GM12878 (cell line): ENCODE data around the gene CACNG3. TPM values are rescaled to one million over a fixed set of nuclear protein-coding genes. Genes with fewer than 3 reads are reported as not detected.

Experiments used
- ATAC-seq: fragments of 200-7000 bp; cut with Tn5 transposase; 3 replicates; pipeline ENCODE4 v1.9.1; 2020; ENCODE audit warnings: mild to moderate bottlenecking, moderate library complexity
- BruUV-seq: library from RNA; stranded (reverse); fragments of 400-500 nt; replicated peaks from 2 replicates; lab custom pipeline; 2021; lab: Mats Ljungman, UMichigan
- CTCF ChIA-PET: fragments of 300-600 bp; sonication (Branson Sonifier 250); formaldehyde crosslinking; extraction: SDS; loops from one replicate; lab custom pipeline; 2021; ENCODE audit warnings: inconsistent platforms; lab: Yijun Ruan, JAX
- POLR2A ChIA-PET: fragments of 350-600 bp; formaldehyde crosslinking; extraction: SDS; loops from one replicate; lab custom pipeline; 2021; ENCODE audit warnings: inconsistent platforms; lab: Charles Lee
- RAD21 ChIA-PET: fragments of 300-600 bp; sonication (Branson Sonifier 250); formaldehyde crosslinking; loops from one replicate; lab custom pipeline; 2023; ENCODE audit warnings: antibody characterized with exemption; ENCODE audit not compliant: unreplicated experiment; lab: Charles Lee
- SMC1A ChIA-PET: fragments of 300-600 bp; sonication (Branson Sonifier 250); formaldehyde crosslinking; loops from one replicate; lab custom pipeline; 2023; ENCODE audit not compliant: unreplicated experiment, uncharacterized antibody; lab: Charles Lee
- DNase-seq: peaks from one replicate; pipeline ENCODE4 v3.0.0-alpha.2; 2011; ENCODE audit warnings: low read depth, low spot score
- FAIRE-seq: peaks from 3 replicates; lab custom pipeline; 2011; peaks lifted over from hg19 to GRCh38; lab: Jason Lieb, UNC
- H2AFZ ChIP-seq: 2 replicates; pipeline ENCODE4 v1.6.0; 2011; ENCODE audit warnings: low read depth, low read length, control low read depth; ENCODE audit not compliant: control insufficient read depth
- H3K27ac ChIP-seq: 2 replicates; pipeline ENCODE4 v1.5.1; 2011; ENCODE audit warnings: control low read depth; ENCODE audit not compliant: control insufficient read depth, insufficient read depth
- H3K27me3 ChIP-seq, 2 experiments: replicated peaks in 1 of 2; 2 replicates each; pipeline versions ENCODE4 v1.6.0 to v1.6.1; 2011; ENCODE audit warnings: low read length in 1 of 2; ENCODE audit not compliant: control insufficient read depth in 2 of 2, insufficient read depth in 2 of 2
- H3K36me3 ChIP-seq, 2 experiments: 2 replicates each; pipeline ENCODE4 v1.5.1; 2011; ENCODE audit warnings: low read length in 1 of 2; ENCODE audit not compliant: control insufficient read depth in 2 of 2, insufficient read depth in 2 of 2
- H3K4me1 ChIP-seq: 2 replicates; pipeline ENCODE4 v1.6.1; 2011; ENCODE audit warnings: mild to moderate bottlenecking, low read length, moderate library complexity, mixed read lengths; ENCODE audit not compliant: control insufficient read depth, insufficient read depth
- H3K4me2 ChIP-seq: 2 replicates; pipeline ENCODE4 v1.6.0; 2011; ENCODE audit warnings: control low read depth; ENCODE audit not compliant: control insufficient read depth, insufficient read depth
- H3K4me3 ChIP-seq: fragments of 200-600 bp; sonication (generic); 2 replicates; pipeline ENCODE4 v1.5.1; 2016
- H3K79me2 ChIP-seq: 2 replicates; pipeline ENCODE4 v1.6.0; 2011; ENCODE audit warnings: low read length; ENCODE audit not compliant: control insufficient read depth, insufficient read depth
- H3K9ac ChIP-seq: 2 replicates; pipeline ENCODE4 v1.8.0; 2011; ENCODE audit warnings: low read length, control low read depth, mixed read lengths; ENCODE audit not compliant: control insufficient read depth, insufficient read depth
- H3K9me3 ChIP-seq: replicated peaks from 3 replicates; pipeline ENCODE4 v1.5.1; 2011; ENCODE audit warnings: mild to moderate bottlenecking, low read length; ENCODE audit not compliant: control insufficient read depth, insufficient read depth
- H4K20me1 ChIP-seq: 2 replicates; pipeline ENCODE4 v1.6.0; 2011; ENCODE audit not compliant: control insufficient read depth, insufficient read depth
- BCL11A ChIP-seq: IDR thresholded peaks from 2 replicates; pipeline ENCODE4 v1.6.1; 2011; ENCODE audit warnings: low read depth, low read length
- DPF2 ChIP-seq: fragments of 450-650 bp; IDR thresholded peaks from 2 replicates; pipeline ENCODE4 v1.6.1; 2017; ENCODE audit warnings: mild to moderate bottlenecking
- IRF4 ChIP-seq: IDR thresholded peaks from 2 replicates; pipeline ENCODE4 v1.6.1; 2011; ENCODE audit warnings: low read depth, low read length
- KDM1A ChIP-seq: fragments of 200-600 bp; sonication (generic); IDR thresholded peaks from 2 replicates; pipeline ENCODE4 v1.6.1; 2016; ENCODE audit warnings: borderline replicate concordance
- NRF1 ChIP-seq: conservative IDR thresholded peaks from 2 replicates; pipeline ENCODE4 v1.6.1; 2011; ENCODE audit warnings: mild to moderate bottlenecking, low read depth, low read length, improper control_type of control experiment
- SIN3A ChIP-seq: IDR thresholded peaks from 2 replicates; pipeline ENCODE4 v1.6.1; 2012; ENCODE audit warnings: low read depth, low read length, improper control_type of control experiment
- SMAD1 ChIP-seq: fragments of 450-650 bp; IDR thresholded peaks from 2 replicates; pipeline ENCODE4 v1.6.1; 2018; ENCODE audit warnings: mild to moderate bottlenecking, low read depth; ENCODE audit not compliant: partially characterized antibody
- SMARCA5 ChIP-seq: fragments of 450-650 bp; IDR thresholded peaks from 2 replicates; pipeline ENCODE4 v1.6.1; 2017; ENCODE audit warnings: mild to moderate bottlenecking
- WGBS: methylation state at CpG from one replicate; pipeline ENCODE4 v1.1.6; 2016; ENCODE audit warnings: low lambda C conversion rate; ENCODE audit not compliant: insufficient replicate concordance, insufficient coverage; ENCODE audit errors: missing lambda C conversion rate; 5-methylcytosine and 5-hydroxymethylcytosine counted together
- in situ Hi-C: fragments of 300-500 bp; cut with MboI; formaldehyde crosslinking; loops from 9 replicates; pipeline ENCODE4 v1.14.3; 2018; ENCODE audit warnings: mixed read lengths
- intact Hi-C: fragments of 100-400 bp; cut with micrococcal nuclease; formaldehyde crosslinking; loops from one replicate; pipeline ENCODE4 v1.14.2; 2022; ENCODE audit not compliant: unreplicated experiment
- polyA plus RNA-seq, 11 experiments: library from polyadenylated mRNA; depleted of rRNA in 4 of 11; unstranded in 6 of 11; stranded (reverse) in 5 of 11; fragments of >200 nt; fragmentation: Nextera tagmentation in 4 of 11; fragmentation: Illumina TruSeq in 1 of 11; extraction: Ambion mirVana in 4 of 11; extraction: Trizol in 1 of 11; gene quantifications; 1 replicate in 1 of 11; 2 replicates in 10 of 11; pipeline versions ENCODE4 v1.2.1 to v1.2.3, GENCODE V29; 2011 to 2016; ENCODE audit warnings: inconsistent platforms in 2 of 11, missing spikeins in 2 of 11, low read depth in 1 of 11
- total RNA-seq, 4 experiments: library from RNA; depleted of rRNA in 3 of 4; stranded (reverse); fragments of >200 nt in 3 of 4; fragmentation: Illumina TruSeq in 1 of 4; extraction: Trizol in 1 of 4; gene quantifications; 2 replicates each; pipeline versions ENCODE4 v1.2.1 to v1.2.3, GENCODE V29; 2013 to 2021
- TF ChIP-seq, protein P1 (sequence below): fragments of 450-650 bp; IDR thresholded peaks from 2 replicates; pipeline ENCODE4 v1.6.1; 2014; ENCODE audit warnings: mild to moderate bottlenecking
- TF ChIP-seq, protein P2 (sequence below): fragments of 450-650 bp; formaldehyde crosslinking; IDR thresholded peaks from 2 replicates; pipeline ENCODE4 v1.4.0; 2022; ENCODE audit warnings: mild to moderate bottlenecking, moderate library complexity
- TF ChIP-seq, protein P3 (sequence below): IDR thresholded peaks from 2 replicates; pipeline ENCODE4 v1.6.1; 2012; ENCODE audit warnings: low read depth, low read length, improper control_type of control experiment
- TF ChIP-seq, protein P4 (sequence below): fragments of 450-650 bp; IDR thresholded peaks from 2 replicates; pipeline ENCODE4 v1.6.1; 2016; ENCODE audit warnings: mild to moderate bottlenecking
- TF ChIP-seq, protein P5 (sequence below): fragments of 150-350 bp; IDR thresholded peaks from 2 replicates; pipeline ENCODE4 v1.6.1; 2016; ENCODE audit warnings: low read depth, low read length

The CACNG3 gene
- total and polyA plus RNA-seq, 10 of the 15 experiments (the other 5 are each of a cell fraction or from before 2014, with no cell fraction given), result 0.04 TPM; not detected in 9

DNA sequence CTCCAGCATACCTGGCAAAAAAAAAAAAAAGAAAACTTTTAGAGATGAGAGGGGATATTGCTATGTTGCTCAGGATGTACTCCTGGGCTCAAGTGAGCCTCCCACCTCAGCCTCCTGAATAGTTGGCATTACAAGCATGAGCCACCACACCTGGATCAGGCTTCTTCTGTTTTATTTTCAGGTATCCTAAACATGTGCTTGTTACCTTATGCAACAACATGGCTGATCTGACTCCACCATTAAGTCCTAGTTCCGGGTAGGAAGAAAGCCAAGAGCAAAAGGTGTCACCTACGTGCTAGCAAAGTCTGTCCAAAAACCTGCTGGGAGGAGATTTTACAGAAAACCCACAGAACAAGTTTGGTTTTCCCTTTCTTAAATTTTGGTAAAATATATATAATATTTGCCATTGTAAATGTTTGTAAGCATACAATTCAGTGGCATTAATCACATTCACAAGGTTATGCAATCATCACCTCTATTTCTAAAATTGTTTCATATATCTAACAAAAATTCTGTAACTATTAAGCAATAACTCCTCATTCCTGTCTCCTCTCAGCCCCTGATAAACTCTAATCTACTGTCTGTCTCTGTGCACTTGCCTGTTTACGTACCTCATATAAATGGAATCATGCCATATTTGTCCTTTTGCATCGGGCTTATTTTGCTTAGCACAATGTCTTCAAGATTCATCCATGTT lies 9.1 kb upstream of the CACNG3 start:
- WGBS, result 51% methylated on average over 4 of the region's 4 CpGs
- SMC1A ChIA-PET, result no interaction called here
- CTCF ChIA-PET, result interaction anchor here (0.6 kb wide), 1 partner anchor 9 kb away, joined by 3 read pairs; the partner anchor contains the start of gene CACNG3
- no peak overlapping the region for H3K4me2 ChIP-seq
- intact Hi-C loops, result no loop called here
- H3K9me3 ChIP-seq, result no peaks in the 10 kb centered on the region
- TF ChIP-seq, protein P1, sequence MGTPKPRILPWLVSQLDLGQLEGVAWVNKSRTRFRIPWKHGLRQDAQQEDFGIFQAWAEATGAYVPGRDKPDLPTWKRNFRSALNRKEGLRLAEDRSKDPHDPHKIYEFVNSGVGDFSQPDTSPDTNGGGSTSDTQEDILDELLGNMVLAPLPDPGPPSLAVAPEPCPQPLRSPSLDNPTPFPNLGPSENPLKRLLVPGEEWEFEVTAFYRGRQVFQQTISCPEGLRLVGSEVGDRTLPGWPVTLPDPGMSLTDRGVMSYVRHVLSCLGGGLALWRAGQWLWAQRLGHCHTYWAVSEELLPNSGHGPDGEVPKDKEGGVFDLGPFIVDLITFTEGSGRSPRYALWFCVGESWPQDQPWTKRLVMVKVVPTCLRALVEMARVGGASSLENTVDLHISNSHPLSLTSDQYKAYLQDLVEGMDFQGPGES, result no peak
- TF ChIP-seq SMAD1 (no peak), SMARCA5 (no peak), NRF1 (no peak), BCL11A (no peak), DPF2 (no peak), IRF4 (no peak), KDM1A (no peak), SIN3A (no peak)
- TF ChIP-seq, protein P2, sequence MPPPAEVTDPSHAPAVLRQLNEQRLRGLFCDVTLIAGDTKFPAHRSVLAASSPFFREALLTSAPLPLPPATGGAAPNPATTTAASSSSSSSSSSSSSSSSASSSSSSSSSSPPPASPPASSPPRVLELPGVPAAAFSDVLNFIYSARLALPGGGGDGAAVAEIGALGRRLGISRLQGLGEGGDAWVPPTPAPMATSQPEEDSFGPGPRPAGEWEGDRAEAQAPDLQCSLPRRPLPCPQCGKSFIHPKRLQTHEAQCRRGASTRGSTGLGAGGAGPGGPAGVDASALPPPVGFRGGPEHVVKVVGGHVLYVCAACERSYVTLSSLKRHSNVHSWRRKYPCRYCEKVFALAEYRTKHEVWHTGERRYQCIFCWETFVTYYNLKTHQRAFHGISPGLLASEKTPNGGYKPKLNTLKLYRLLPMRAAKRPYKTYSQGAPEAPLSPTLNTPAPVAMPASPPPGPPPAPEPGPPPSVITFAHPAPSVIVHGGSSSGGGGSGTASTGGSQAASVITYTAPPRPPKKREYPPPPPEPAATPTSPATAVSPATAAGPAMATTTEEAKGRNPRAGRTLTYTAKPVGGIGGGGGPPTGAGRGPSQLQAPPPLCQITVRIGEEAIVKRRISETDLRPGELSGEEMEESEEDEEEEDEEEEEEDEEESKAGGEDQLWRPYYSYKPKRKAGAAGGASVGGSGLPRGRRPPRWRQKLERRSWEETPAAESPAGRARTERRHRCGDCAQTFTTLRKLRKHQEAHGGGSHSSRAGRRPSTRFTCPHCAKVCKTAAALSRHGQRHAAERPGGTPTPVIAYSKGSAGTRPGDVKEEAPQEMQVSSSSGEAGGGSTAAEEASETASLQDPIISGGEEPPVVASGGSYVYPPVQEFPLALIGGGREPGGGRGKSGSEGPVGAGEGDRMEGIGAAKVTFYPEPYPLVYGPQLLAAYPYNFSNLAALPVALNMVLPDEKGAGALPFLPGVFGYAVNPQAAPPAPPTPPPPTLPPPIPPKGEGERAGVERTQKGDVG, result no peak
- TF ChIP-seq, protein P3, sequence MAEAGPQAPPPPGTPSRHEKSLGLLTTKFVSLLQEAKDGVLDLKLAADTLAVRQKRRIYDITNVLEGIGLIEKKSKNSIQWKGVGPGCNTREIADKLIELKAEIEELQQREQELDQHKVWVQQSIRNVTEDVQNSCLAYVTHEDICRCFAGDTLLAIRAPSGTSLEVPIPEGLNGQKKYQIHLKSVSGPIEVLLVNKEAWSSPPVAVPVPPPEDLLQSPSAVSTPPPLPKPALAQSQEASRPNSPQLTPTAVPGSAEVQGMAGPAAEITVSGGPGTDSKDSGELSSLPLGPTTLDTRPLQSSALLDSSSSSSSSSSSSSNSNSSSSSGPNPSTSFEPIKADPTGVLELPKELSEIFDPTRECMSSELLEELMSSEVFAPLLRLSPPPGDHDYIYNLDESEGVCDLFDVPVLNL, result no peak
- TF ChIP-seq, protein P4, sequence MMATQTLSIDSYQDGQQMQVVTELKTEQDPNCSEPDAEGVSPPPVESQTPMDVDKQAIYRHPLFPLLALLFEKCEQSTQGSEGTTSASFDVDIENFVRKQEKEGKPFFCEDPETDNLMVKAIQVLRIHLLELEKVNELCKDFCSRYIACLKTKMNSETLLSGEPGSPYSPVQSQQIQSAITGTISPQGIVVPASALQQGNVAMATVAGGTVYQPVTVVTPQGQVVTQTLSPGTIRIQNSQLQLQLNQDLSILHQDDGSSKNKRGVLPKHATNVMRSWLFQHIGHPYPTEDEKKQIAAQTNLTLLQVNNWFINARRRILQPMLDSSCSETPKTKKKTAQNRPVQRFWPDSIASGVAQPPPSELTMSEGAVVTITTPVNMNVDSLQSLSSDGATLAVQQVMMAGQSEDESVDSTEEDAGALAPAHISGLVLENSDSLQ, result no peak
- TF ChIP-seq, protein P5, sequence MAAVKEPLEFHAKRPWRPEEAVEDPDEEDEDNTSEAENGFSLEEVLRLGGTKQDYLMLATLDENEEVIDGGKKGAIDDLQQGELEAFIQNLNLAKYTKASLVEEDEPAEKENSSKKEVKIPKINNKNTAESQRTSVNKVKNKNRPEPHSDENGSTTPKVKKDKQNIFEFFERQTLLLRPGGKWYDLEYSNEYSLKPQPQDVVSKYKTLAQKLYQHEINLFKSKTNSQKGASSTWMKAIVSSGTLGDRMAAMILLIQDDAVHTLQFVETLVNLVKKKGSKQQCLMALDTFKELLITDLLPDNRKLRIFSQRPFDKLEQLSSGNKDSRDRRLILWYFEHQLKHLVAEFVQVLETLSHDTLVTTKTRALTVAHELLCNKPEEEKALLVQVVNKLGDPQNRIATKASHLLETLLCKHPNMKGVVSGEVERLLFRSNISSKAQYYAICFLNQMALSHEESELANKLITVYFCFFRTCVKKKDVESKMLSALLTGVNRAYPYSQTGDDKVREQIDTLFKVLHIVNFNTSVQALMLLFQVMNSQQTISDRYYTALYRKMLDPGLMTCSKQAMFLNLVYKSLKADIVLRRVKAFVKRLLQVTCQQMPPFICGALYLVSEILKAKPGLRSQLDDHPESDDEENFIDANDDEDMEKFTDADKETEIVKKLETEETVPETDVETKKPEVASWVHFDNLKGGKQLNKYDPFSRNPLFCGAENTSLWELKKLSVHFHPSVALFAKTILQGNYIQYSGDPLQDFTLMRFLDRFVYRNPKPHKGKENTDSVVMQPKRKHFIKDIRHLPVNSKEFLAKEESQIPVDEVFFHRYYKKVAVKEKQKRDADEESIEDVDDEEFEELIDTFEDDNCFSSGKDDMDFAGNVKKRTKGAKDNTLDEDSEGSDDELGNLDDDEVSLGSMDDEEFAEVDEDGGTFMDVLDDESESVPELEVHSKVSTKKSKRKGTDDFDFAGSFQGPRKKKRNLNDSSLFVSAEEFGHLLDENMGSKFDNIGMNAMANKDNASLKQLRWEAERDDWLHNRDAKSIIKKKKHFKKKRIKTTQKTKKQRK, result no peak
- TF ChIP-seq, all 136 proteins: peak for 0
- no peak overlapping the region for H2AFZ ChIP-seq
- ATAC-seq (no peak), DNase-seq (no peak), FAIRE-seq (no peak)
- no peak overlapping the region for H3K9ac ChIP-seq
- in situ Hi-C loops, result no loop called here
- no peaks in the 10 kb centered on the region for H4K20me1 ChIP-seq
- no peaks in the 10 kb centered on the region for H3K27me3 ChIP-seq
- no TSS peak for BruUV-seq
- no peak overlapping the region for H3K4me3 ChIP-seq
- ChIA-PET RAD21 (interaction anchor here (0.6 to 1.9 kb wide), 2 partner anchors 176 to 281 kb away, joined by 3 to 5 read pairs; no protein-coding TSS in a partner anchor), POLR2A (interaction anchor here (0.7 kb wide), 1 partner anchor 569 kb away, joined by 3 read pairs; no protein-coding TSS in a partner anchor)
- H3K36me3 ChIP-seq, result no peaks in the 10 kb centered on the region
- no peak overlapping the region for H3K27ac ChIP-seq
- no peaks in the 10 kb centered on the region for H3K79me2 ChIP-seq
- no peaks in the 10 kb centered on the region for H3K4me1 ChIP-seq
